Activated effector memory CD4-positive, alpha-beta T cell treated with anti-CD3 and anti-CD28 coated beads, Interleukin-2, amount 50 U/mL, for 16 hours (primary cell): Measurements from ENCODE around the gene HELZ.
"Not testable (repeated sequence)": the region's sequence is repeated elsewhere in the genome, so short reads cannot be mapped to it uniquely, and the experiment has no call there.

Experiments used
- DNase-seq: peaks from one replicate; pipeline ENCODE4 v3.0.0-alpha.2; 2020

Gene HELZ, protein sequence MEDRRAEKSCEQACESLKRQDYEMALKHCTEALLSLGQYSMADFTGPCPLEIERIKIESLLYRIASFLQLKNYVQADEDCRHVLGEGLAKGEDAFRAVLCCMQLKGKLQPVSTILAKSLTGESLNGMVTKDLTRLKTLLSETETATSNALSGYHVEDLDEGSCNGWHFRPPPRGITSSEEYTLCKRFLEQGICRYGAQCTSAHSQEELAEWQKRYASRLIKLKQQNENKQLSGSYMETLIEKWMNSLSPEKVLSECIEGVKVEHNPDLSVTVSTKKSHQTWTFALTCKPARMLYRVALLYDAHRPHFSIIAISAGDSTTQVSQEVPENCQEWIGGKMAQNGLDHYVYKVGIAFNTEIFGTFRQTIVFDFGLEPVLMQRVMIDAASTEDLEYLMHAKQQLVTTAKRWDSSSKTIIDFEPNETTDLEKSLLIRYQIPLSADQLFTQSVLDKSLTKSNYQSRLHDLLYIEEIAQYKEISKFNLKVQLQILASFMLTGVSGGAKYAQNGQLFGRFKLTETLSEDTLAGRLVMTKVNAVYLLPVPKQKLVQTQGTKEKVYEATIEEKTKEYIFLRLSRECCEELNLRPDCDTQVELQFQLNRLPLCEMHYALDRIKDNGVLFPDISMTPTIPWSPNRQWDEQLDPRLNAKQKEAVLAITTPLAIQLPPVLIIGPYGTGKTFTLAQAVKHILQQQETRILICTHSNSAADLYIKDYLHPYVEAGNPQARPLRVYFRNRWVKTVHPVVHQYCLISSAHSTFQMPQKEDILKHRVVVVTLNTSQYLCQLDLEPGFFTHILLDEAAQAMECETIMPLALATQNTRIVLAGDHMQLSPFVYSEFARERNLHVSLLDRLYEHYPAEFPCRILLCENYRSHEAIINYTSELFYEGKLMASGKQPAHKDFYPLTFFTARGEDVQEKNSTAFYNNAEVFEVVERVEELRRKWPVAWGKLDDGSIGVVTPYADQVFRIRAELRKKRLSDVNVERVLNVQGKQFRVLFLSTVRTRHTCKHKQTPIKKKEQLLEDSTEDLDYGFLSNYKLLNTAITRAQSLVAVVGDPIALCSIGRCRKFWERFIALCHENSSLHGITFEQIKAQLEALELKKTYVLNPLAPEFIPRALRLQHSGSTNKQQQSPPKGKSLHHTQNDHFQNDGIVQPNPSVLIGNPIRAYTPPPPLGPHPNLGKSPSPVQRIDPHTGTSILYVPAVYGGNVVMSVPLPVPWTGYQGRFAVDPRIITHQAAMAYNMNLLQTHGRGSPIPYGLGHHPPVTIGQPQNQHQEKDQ (N-terminal part only)

DNA sequence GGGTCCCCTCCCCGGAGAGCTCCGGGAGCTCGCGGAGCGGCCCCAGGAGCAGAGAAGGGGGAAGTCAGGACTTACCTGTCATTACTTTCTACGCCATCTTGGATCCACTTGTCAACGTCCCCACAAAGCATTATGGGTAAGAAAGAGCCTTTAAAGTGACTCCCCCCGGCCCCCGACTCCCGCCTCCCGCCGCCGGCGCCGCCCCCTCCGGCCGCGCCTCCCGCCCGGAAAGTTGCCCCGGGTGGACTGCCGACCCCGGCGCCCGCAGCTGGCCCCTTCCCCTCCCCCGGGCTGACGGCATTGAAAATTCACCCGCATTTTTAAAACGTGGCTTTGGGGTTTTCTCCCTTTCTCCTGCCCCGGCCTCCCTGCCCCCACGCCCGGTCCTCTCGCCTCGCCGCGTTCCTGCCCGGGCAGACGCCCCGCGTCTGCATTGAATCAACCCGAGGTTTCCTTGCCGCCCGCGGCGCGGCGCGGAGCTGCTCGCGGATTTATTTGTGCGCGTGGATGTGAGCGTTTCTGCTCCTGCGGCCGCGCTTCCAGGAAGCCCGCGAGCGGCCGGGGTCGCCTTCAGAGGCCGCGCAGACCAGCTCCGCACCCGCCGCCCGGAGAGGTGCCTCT is at the start of gene HELZ:
Gene HELZ (minus strand): TSS at position 124 of the 621 bp plus-strand sequence. CDS start 26,392 bp downstream, outside the sequence.
- DNase-seq = peak; percentile 92

DNA sequence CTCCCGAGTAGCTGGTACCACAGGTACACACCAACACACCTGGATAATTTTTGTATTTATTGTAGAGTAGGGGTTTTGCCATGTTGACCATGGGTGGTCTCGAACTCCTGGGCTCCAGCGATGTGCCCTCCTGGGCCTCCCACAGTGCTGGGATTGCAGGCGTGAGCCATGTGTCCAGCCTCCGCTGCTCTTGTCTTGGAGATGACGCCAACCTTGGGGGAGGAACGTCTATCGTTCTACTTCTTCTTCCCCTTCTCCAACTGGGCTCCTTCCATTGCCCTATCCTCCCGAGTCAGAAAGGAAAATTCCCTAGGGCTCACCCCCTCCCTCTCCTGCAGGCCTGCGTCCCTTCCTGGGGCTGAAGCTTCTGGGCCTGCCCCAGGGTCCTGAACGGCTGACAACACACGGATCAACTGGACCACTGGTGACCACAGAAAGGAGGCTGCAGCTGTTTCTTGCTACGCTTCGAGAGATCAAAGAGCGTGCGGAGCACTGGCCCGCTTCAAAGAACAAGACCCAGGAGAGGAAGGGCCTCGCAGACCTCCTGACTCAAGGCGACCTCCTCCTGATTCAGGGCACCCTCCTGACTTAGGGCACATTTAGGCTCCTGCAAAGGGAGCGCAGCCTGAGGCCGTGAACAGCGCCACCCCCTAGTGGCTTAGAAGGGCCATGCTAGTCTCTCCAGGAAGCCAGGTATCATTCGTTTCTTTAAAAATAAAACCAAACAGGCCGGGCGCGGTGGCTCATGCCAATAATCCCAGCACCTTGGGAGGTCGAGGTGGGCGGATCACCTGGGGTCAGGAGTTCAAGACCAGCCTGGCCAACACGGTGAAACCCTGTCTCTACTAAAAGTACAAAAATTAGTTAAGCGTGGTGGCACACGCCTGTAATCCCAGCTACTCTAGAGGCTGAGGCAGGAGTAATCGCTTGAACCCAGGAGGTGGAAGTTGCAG is 48.5 kb upstream of the HELZ start:
- DNase-seq = peak; percentile 87

DNA sequence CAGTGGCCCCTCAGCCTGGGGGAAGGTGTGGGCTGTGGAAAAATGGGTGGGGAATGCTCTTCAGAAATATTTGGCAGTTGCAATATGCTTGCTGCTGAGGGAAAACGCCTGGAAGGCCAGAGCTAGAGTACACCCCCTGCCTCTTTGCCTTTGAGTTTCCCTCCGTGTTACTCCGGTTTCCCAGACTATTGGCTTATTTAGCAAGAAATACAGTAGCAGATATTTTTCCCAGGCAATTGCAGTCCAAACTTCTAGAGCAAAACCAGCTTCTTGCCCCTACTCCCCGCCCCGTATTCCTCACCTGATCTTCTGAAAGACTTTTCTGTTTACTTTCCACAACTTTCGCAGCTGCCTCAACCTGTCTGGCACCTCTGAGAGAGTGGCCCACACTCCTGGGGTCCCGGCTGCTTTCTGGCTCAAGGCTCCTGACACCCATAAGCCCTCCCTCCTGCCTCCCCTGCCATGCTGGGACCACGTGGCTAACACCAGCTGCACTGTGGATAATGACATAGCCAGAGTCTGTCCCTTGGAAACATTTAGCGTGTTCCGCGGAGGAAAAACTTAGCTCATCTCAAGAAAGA is 45.8 kb upstream of the HELZ start:
- DNase-seq = no peak

DNA sequence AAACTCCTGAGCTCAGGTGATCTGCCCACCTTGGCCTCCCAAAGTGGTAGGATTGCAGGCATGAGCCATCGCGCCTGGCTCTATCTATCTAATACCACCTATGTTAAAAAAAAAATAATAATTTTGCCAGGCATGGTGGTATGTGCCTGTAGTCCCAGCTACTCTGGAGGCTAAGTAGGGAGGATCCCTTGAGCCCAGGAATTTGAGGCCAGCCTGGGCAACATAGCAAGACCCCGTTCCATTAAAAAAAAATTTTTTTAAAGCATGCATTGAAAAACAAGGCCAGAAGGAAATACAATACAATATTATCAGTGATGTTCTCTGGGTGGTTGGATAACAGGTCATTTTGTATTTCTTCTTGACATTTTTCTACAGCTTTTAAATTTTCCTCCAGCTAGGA is 45.2 kb upstream of the HELZ start:
- no peak for DNase-seq

DNA sequence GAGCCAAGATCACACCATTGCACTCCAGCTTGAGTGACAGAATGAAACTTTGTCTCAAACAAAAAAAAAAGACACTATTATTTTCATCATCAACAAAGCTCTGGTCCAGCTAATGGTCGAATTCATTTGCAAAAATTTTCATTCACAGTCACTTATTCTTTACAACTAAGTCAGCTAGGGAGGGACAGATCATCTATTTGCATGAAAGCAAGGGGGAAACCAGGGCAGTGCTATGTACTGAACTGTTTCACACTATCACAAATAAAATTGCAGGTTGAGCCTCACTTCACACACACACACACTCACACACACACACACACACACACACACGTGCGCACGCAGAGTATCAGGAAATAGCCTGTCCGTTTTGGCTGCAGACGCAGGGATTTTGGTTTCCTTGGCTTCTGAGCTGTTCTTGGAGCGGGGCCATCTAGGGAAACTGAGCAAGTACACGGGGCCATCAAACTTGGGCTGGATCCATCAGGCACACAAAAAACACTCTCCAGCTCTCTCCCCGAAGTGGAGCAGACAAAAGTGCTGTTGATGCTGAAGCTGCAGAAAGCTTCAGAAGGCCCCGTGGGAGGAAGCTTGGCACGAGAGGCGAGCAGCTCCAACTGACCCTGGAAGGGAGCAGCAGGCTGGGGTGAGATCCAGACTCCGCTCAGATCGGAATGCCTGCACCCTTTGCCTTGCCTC is 44.3 kb upstream of the HELZ start:
- no peak for DNase-seq

DNA sequence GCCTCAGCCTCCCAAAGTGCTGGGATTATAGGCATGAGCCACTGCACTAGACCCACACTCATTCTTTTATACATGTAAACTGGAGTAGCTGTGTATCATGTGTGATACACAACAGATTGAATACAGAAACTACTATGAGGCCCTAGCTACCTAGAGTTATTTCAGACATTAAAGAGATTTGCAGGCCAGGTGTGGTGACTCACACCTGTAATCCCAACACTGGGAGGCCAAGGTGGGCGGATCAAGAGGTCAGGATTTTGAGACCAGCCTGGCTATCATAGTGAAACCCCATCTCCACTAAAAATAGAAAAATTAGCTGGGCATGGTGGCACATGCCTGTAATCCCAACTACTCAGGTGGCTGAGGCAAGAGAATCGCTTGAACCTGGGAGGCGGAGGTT is 41.8 kb upstream of the HELZ start:
- DNase-seq = not testable (repeated sequence)

DNA sequence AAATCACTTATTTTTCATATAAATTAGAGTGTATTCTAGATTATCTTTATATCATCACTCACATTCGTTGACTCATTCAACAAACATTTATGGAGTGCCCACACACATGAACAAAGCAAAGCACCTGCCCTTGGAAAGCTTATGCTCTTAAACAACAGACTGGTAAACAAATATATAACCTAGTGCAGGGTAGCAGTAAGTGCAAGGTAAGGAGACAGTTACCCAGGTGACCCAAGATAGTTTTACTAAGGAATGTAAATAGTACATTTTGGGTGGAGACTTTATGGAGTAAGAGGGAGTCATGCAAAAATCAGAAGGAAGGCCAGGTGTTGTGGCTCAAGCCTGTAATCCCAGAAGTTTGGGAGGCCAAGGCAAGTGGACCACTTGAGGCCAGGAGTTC is 40.4 kb upstream of the HELZ start:
- DNase-seq = no peak

DNA sequence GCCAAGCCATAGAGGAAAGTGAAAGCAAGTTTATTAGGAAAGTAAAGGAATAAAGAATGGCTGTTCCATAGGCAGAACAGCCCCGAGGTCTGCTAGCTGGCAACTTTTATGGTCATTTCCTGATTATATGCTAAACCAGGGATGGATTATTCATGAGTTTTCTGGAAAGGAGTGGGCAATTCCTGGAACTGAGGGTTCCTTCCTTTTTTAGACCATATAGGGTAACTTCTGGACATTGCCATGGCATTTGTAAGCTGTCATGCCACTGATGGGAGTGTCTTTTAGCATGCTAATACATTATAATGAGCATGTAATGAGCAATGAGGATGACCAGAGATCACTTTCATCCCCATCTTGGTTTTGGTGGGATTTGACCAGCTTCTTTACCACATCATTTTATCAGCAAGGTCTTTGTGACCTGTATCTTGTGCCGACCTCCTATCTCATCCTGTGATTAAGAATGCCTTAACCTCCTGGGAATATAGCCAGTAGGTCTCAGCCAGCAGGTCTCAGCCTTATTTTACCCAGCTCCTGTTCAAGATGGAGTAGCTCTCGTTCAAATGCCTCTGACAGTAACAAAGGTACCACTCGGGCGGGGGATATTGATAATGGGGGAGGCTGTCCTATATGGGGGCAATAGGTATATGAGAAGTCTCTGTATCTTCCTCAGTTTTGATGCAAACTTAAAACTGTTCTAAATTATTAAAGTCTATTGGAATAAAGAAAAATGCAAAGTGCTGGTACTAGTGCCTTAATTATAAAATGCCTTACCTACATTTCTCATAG is 38.9 kb upstream of the HELZ start:
- no peak for DNase-seq

DNA sequence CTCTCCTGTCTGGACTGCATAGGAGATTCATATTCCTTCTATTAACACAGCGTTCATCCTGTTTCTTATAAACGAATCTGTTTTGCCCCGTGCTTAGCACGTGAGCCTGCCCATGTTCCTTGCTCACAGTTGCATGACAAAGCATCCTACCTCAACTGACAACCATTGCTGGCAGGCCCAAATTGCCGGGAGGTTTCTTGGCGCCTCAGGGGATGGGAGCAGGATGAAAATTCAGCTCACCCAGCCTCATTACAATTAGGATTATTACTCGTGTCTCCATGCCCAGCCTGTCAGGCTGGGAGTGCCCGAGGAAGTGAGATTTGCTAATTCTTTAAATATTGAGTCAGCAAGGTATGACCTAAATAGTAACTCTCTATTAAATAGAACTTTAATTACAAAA is 36.7 kb upstream of the HELZ start:
- DNase-seq = no peak

DNA sequence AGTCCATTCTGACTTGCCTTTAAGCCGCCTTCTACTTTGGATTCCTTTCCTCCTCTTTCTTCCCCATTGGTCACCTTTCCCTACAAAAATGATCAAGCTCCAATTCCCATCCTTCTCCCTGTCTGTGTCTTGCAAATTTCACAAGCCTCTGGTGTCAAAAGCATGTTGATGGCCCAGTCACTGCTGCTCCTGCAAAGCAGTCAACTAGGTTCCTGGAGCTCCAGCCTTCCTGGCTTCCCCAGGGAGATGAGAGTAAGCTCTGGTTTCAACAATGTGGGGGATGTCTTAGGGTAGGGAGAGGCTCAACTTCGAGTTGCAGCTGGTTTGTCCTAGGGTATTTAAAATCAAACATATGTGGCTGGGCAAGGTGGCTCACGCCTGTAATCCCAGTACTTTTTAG is 36.1 kb upstream of the HELZ start:
- no peak for DNase-seq

DNA sequence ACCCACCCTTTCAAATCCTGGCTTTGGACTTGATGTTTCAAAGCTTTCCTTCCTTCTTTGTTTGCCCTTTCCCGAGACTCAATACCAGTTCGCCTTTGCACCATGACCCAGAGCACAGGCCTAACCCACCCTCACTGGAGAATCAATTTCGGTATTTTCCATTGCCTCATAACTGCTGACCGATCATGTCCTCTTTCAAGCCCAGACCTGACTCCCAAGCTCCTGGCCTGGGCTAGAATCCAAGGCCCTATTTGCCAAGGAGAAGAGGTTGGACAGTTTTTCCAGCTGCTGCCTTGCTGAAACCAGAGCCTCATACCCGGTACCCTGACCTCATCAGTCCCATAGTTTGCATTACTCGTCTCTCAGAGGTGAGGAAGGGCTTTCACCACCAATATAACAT is 35.3 kb upstream of the HELZ start:
- DNase-seq = no peak

DNA sequence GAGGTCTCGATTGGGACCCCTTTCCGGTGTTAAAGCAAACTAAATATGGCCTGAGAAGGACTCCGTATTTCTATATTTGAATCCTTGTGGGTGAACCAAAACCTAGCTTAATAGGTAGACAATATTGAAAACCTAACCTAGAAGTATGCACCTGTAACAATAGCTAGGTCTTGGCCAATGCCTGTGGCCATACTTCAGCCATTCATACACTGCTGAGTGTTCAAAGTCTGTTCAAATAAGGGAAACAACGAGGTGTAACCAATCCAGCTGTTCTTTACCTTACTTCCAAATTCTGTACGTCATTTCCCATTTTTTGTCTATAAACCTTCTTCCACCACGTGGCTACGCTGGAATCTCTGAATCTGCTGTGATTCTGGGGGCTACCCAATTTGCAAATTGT is 34.1 kb upstream of the HELZ start:
- no peak for DNase-seq

DNA sequence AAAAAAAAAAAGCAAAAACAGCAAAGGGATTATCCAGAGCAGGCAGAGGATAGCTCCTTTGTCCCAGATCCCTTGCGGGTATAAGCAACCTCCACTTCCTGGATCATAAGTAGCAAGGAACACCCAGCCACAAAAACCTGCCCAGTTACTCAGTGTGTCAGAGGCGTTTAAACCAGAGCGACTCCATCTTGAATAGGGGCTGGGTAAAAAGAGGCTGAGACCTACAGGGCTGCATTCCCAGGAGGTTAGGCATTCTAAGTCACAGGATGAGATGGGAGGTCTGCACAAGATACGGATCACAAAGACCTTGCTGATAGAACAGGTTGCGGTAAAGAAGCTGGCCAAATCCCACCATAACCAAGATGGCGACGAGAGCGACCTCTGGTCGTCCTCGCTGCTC is 33.4 kb upstream of the HELZ start:
- DNase-seq = no peak

DNA sequence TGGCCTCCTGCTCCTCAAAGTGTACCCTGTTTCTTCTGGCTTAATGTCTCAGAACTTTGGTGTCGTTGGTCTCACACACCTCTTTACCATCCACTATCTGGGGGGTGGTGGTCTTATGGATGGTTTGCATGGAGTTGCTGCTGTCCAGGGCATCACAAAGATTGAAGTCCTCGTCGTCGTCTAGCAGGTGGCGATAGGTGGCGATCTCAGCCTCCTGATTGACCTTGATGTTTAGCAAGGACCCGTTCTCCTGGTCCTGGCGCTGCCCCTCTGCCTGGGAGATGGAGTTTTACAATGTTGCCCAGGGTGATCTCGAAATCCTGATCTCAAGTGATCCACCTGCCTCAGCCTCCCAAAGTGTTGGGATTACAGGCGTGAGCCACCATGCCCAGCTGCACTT is 31.1 kb upstream of the HELZ start:
- DNase-seq = no peak

DNA sequence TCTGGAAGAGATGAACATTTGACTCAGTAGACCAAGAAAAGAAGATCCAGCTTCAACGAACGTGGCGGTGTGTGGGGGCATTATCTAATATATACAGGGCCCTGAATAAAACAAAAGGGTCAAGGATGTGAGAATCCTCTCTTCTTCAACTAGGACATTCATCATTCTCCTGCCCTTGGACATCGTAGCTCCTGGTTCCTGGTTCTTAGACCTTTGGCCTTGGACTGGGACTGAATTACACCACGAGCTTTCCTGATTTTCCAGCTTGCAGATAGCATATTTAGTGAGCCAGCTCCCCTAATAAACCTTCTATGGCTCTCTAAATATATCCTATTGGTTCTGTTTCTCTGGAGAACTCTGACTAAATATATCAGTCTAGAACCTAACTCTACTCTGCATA is 29.5 kb upstream of the HELZ start:
- DNase-seq = no peak

DNA sequence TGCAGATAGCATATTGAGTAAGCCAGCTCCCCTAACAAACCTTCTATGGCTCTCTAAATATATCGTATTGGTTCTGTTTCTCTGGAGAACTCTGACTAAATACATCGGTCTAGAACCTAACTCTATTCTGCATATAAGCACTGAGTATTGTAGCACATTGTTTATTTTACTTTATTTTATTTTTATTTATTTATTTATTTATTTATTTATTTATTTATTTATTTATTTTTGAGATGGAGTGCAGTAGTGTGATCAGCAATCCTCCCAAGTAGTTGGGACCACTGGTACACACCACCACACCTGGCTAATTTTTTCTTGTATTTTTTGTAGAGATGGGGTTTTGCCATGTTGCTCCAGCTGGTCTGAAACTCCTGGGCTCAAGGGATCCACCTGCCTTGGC is 28.9 kb upstream of the HELZ start:
- DNase-seq = no peak

DNA sequence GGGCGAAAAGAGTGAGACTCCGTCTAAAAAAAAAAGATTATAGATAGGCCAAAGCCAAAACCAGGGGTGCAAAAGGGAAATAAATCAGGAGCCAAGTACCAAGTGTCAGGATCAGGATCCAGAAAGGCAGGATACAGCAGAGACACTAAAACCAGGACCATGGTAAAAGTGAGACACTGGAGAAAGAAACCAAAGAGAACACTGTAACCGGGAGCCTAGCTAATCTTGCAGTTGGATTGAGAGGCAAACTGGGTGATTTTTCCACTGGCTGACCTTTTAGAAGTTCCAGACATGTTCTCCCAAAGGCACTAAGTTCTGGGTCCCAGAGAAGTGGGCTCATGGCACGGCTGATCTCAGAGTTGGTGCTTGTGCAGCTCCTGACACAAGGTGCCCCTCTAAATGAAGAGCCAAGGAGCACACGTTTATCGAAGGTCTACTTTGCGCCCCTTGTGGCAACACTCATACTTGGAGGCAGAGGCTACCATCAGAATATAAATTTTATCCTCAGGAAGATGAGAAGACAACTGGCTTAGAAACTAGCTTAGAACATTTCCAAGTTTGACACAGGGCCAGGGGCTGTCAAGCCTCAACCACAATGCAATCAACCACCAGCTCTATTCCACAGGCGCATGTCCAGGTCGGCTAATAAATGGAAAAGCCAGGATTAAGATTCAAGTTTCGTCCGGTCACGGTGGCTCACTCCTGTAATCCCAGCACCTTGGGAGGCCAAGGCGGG is 27.5 kb upstream of the HELZ start:
- no peak for DNase-seq

DNA sequence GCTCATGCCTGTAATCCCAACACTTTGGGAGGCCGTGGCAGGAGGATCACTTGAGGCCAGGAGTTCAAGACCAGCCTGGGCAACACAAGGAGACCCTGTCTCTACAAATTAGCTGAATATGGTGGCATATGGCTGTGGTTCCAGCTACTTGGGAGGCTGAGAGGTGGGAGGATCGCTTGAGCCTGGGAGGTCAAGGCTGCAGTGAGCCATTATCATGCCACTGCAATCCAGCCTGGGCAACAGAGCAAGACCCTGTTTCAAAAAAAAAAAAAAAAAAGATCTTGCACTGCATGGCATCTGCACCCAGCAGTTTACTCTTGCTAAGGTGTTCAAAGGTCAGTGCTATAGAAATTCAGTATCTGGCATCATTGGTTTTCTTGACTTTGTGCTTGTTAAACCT is 26.2 kb upstream of the HELZ start:
- DNase-seq = not testable (repeated sequence)

DNA sequence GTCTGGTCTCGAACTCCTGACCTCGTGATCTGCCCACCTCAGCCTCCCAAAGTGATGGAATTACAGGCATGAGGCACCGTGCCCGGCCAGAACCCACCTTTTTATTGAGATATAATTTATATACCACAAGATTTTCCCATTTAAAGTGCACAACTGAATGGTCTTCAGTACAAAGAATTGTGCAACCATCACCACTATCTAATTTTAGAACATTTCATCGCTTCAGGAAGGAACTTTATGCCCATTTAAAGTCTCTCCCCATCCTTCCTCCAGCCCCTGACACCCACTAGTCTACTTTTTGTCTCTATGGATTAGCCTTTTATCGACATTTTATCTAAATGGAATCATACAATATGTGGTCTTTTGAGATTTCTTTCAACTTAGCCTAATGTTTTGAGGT is 25.4 kb upstream of the HELZ start:
- no peak for DNase-seq
